Stimulated activated CD4-positive, alpha-beta T cell treated with anti-CD3 and anti-CD28 coated beads, Interleukin-2, amount 100 ng/mL, for 48 hours (primary cell): ENCODE measurements around the gene CTDP1.

Experiments
- DNase-seq, 2 donors: peaks; one replicate each; pipeline ENCODE4 v3.0.0-alpha.2; 2020

CTDP1 gene

GRCh38 chr18:79769698-79770500 is 90.3 kb downstream of the CTDP1 start:
- DNase-seq, result no peak

GRCh38 chr18:79770501-79770815 is 90.9 kb downstream of the CTDP1 start:
- no peak for DNase-seq

GRCh38 chr18:79770826-79771225 is 91.2 kb downstream of the CTDP1 start:
- no peak for DNase-seq

GRCh38 chr18:79771446-79772107 is 92.0 kb downstream of the CTDP1 start:
- DNase-seq, result no peak

- DNase-seq, result no peak
Observed at GRCh38 chr18:79772108-79772864, 92.7 kb downstream of the CTDP1 start.

GRCh38 chr18:79772865-79773696 is 93.5 kb downstream of the CTDP1 start:
- DNase-seq, result no peak

- DNase-seq, result no peak
Observed at GRCh38 chr18:79774111-79774510, 94.5 kb downstream of the CTDP1 start.

- no peak for DNase-seq
Observed at GRCh38 chr18:79775441-79776221, 96.0 kb downstream of the CTDP1 start.

- DNase-seq, result no peak
Observed at GRCh38 chr18:79776674-79777073, 97.1 kb downstream of the CTDP1 start.

GRCh38 chr18:79778291-79778791 is 98.7 kb downstream of the CTDP1 start:
- DNase-seq, result no peak

- no peak for DNase-seq
Observed at GRCh38 chr18:79779021-79779699, 99.6 kb downstream of the CTDP1 start.

GRCh38 chr18:79779700-79780190 is 100.1 kb downstream of the CTDP1 start:
- DNase-seq, result no peak

GRCh38 chr18:79780547-79780946 is 100.9 kb downstream of the CTDP1 start:
- no peak for DNase-seq

- DNase-seq, result no peak
Observed at GRCh38 chr18:79781331-79781941, 101.8 kb downstream of the CTDP1 start.

- no peak for DNase-seq
Observed at GRCh38 chr18:79782566-79783308, 103.1 kb downstream of the CTDP1 start.

- no peak for DNase-seq
Observed at GRCh38 chr18:79784071-79784913, 104.7 kb downstream of the CTDP1 start.

- DNase-seq, result no peak
Observed at GRCh38 chr18:79784965-79785770, 105.6 kb downstream of the CTDP1 start.

GRCh38 chr18:79785831-79786230 is 106.2 kb downstream of the CTDP1 start:
- no peak for DNase-seq
